B cell (primary cell): ENCODE measurements around the gene HSPH1.

Source experiments
- CTCF ChIP-seq: fragments of 200-600 bp; IDR thresholded peaks from one replicate; pipeline ENCODE4 v1.8.0; 2022; ENCODE audit warnings: antibody characterized with exemption, mild to moderate bottlenecking
- EZH2 ChIP-seq: IDR thresholded peaks from 2 replicates; pipeline ENCODE4 v1.6.1; 2012; ENCODE audit warnings: borderline replicate concordance, low read depth, mild to moderate bottlenecking, moderate library complexity, low read length; ENCODE audit not compliant: insufficient read depth, poor library complexity, severe bottlenecking

- TF ChIP-seq CTCF (no peak), EZH2 (no peak)
These were observed 72.8 kb downstream of the HSPH1 start for GRCh38 chr13:31088826-31089420.
